Adipocyte (in vitro differentiated cells): ENCODE results near the gene DKC1.
"Not testable (repeated sequence)": the region's sequence is repeated elsewhere in the genome, so short reads cannot be mapped to it uniquely, and the experiment has no call there.

Source experiments
- DNase-seq: peaks from one replicate; pipeline ENCODE4 v3.0.0-alpha.2; 2015; ENCODE audit warnings: low read depth
- H3K27me3 ChIP-seq: replicated peaks from 2 replicates; pipeline ENCODE4 v1.7.0; 2013; ENCODE audit warnings: mild to moderate bottlenecking, low read length, moderate library complexity; ENCODE audit not compliant: control insufficient read depth, insufficient read depth
- H3K36me3 ChIP-seq: 2 replicates; pipeline ENCODE4 v1.7.0; 2013; ENCODE audit warnings: low read length, mild to moderate bottlenecking, moderate library complexity; ENCODE audit not compliant: control insufficient read depth, insufficient read depth, severe bottlenecking
- H3K4me1 ChIP-seq: 2 replicates; pipeline ENCODE4 v1.7.0; 2013; ENCODE audit warnings: mild to moderate bottlenecking, low read length, moderate library complexity; ENCODE audit not compliant: control insufficient read depth, insufficient read depth
- H3K4me3 ChIP-seq: 2 replicates; pipeline ENCODE4 v1.7.0; 2013; ENCODE audit warnings: mild to moderate bottlenecking, low read length, moderate library complexity
- H3K9ac ChIP-seq: 2 replicates; pipeline ENCODE4 v1.7.0; 2013; ENCODE audit warnings: mild to moderate bottlenecking, low read length, moderate library complexity
- H3K9me3 ChIP-seq: 2 replicates; pipeline ENCODE4 v1.7.0; 2013; ENCODE audit warnings: mild to moderate bottlenecking, low read length, moderate library complexity; ENCODE audit not compliant: control insufficient read depth

Gene DKC1

DNA sequence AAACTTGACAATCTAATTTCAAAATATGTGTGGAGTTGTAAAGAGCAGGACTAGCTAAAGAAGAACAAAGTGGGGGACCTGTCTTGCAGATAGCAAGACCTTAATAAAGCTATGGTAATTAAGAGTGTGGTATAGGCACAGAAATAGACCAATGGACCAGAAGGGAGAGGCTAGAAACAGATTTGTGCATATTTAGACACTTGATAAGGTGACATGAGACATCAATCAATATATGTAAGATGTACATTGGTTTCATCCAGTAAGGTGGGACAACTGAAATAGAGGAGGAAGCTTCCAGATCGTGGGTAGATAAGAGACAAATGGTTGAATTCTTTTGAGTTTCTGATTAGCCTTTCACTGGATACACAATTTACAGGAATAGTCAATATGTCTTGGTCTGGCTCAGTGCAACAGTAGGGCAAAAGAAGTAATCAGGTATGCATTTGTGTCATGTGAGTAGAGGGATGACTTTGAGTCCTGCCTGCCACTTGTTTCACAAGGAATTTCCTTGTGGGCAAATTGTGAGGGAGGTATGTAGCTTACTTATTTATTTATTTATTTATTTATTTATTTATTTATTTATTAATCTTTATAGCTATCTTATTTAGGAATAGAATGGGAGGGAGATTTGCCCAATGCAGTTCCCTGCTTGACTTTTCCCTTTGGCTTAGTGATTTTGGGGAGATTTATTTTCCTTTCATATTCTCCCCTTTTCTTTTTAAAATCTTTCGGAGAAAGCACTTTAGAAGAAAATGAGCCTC is 49.9 kb downstream of the DKC1 start:
- Histone ChIP-seq H3K4me3 (no peak overlapping the region), H3K27me3 (no peaks in the 10 kb centered on the region), H3K9me3 (peaks cover under 1% of the 10 kb centered on the region), H3K36me3 (no peaks in the 10 kb centered on the region), H3K4me1 (no peaks in the 10 kb centered on the region), H3K9ac (no peak overlapping the region)
- DNase-seq: no peak

DNA sequence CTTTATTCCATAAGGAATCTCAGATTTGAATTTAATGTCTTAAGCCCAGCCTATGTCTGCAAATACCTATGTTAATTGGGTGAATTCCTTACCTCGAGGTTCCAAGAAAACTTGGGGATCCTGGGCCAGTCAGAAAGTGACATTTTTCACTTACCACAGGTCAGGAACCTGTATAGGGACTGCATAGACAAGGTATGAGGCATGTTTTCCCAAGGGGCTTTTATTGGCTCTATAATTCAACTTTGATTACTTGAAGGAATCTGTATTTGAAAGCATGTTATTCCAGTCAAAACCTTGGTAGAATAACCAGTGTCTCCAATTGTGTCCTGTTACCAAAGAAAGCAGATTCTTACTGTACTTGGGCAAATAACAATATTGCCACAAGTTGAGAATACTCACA is 51.1 kb downstream of the DKC1 start:
- no peak for DNase-seq
- H3K36me3 ChIP-seq: no peaks in the 10 kb centered on the region
- H3K27me3 ChIP-seq: no peaks in the 10 kb centered on the region
- no peaks in the 10 kb centered on the region for H3K4me1 ChIP-seq
- no peak overlapping the region for H3K9ac ChIP-seq
- H3K4me3 ChIP-seq: no peak overlapping the region
- H3K9me3 ChIP-seq: no peaks in the 10 kb centered on the region

DNA sequence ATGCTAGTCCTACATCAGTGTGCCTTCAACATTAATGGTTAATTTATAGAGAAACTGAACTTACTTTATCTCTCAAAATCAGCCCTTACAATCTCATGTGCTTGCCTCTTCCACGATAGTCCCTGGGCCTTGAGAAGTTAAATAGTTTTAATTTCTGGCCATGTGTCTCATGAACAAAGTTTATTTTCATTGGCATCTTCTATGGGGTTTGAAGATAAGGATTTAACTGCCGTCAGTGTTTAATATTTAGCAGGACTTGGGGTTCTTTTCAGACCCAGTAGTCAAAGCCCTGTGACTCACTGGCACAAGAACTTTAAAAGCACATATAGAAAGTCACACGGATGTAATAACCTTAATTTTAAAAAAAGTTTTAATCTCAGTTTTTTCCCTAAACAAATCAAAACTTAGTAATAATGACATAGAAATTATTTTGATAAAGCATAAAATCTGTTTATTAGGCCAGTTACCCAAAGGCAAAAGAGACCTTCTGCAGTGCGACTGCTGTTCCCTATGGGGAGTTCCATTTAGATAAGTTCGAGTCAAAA is 52.7 kb downstream of the DKC1 start:
- no peaks in the 10 kb centered on the region for H3K4me1 ChIP-seq
- no peak overlapping the region for H3K4me3 ChIP-seq
- no peak overlapping the region for H3K9ac ChIP-seq
- DNase-seq: peak; percentile 38
- H3K9me3 ChIP-seq: no peaks in the 10 kb centered on the region
- no peaks in the 10 kb centered on the region for H3K36me3 ChIP-seq
- H3K27me3 ChIP-seq: no peaks in the 10 kb centered on the region

DNA sequence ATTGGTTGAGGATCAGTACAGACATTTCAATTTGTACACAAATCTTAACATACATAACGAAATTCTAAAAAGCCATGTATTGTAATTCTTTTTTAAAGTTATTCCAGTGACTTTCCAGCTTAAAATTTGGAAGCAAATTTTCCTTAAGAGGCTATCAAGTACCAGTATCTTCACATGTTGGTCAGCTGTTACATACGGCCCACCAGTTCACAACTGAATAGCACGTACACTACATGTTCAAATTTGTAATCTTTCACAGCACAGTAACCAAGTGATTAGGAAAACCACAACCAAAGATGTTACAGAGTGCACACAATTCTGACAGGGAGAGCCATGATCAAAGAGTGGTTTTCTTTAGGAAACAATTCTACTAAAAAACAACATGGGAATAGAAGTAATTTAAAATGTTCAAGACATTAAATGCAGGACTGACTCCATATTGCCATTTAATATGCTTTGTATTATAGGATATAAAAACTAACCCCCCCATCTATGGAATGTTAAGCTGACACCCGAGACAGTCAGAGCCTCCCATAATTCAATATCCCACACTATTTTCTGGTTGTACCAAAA is 53.7 kb downstream of the DKC1 start:
- H3K4me3 ChIP-seq, H3K36me3 ChIP-seq, DNase-seq, H3K4me1 ChIP-seq, H3K9me3 ChIP-seq, H3K9ac ChIP-seq, H3K27me3 ChIP-seq: not testable (repeated sequence)

DNA sequence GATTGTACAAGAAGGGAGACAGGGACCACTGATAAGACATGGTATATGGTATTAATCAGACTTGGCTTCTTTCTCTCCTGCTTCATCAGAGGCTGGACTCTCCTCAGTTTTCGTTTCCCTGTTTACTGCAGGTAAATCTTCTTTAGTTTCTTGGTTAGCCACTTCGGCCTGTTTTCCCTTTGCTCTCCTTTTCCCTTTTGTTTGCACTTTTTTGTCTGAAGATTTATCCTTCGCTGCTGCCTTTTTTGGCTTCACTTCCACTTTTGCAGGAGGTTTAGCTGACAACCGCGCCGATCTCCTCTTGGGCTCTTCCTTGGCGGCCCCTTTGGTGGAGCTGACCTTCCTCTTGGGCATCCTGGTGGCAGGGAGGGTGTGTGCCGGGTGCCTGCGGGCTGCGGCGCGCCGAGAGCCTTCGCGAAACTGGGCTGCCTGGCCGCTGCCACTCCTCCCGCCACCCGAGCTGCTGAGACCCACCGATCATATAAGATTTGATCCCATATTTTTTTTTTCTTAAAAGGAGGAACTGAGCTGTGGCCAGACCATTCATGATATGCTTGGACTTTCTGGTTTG is 54.5 kb downstream of the DKC1 start:
- not testable (repeated sequence) for H3K4me1 ChIP-seq, H3K4me3 ChIP-seq, H3K27me3 ChIP-seq, H3K36me3 ChIP-seq, H3K9ac ChIP-seq, DNase-seq, H3K9me3 ChIP-seq

DNA sequence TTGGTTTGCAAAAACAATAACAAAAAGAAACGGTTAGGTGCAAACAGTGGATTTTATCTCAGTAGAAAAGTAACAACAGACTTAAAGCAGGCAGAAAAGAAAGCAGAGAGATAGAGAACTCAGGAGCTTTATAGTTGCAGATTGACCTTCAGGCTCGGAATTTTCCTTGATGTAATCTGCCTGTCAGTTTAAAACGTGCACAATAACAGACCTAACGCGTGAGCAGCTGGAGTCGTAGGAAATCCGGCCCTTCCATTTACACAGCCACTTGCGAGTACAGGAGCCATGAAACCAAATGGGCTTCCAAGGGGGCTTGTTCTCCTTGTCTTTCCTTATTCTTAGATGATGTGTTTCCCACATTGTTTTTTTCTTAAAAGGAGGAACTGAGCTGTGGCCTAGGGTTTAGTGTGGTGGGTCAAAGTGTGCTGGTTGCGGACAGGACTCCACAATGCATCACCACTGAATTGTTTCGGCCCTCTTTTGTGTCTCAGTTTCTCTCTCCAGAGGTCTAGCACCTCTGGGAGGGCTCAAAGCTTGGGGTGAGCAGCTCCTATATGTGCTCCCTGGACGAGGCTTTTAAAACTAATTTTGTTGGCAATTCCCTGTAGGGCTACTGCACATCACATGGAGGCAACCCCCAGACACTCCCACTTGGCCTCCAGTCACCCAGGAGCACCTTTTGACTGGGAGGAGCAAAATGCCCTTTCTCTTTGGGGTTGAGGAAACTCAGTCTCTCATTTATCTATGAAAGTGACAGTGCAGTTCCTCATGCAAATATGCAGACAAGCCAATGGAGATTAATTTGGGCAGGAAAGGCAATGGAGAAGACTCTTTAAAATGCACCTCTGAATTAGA is 56.5 kb downstream of the DKC1 start:
- no peak for DNase-seq
- H3K9ac ChIP-seq: no peak overlapping the region
- H3K36me3 ChIP-seq: no peaks in the 10 kb centered on the region
- no peak overlapping the region for H3K4me3 ChIP-seq
- no peaks in the 10 kb centered on the region for H3K9me3 ChIP-seq
- H3K27me3 ChIP-seq: no peaks in the 10 kb centered on the region
- H3K4me1 ChIP-seq: no peaks in the 10 kb centered on the region

DNA sequence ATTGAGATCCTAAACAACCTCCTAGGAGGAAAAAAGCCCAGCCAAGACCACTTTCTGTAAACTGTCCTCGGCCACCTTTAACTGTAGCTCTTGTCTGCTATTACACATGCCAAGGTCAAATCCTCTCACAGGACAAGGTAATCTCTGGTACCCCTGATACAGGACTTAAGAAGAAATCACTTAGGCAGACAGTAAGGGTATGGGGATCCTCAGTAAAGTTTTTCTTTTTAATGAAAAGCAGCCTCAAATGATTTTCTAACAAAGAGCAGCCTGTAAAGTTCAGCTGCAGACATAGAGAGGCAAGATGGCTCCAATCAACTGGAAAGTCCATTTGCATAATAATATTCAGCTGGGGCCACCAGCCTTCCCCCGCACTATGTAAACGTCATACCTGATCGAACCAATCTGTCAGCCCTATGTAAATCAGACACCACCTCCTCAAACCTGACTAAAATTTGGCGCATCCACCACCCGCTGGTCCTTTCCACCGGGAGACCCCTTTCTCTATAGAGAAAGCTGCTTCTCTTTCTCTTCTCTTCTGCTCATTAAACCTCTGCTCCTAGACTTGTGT is 57.2 kb downstream of the DKC1 start:
- Histone ChIP-seq H3K27me3 (no peaks in the 10 kb centered on the region), H3K4me1 (no peaks in the 10 kb centered on the region)

DNA sequence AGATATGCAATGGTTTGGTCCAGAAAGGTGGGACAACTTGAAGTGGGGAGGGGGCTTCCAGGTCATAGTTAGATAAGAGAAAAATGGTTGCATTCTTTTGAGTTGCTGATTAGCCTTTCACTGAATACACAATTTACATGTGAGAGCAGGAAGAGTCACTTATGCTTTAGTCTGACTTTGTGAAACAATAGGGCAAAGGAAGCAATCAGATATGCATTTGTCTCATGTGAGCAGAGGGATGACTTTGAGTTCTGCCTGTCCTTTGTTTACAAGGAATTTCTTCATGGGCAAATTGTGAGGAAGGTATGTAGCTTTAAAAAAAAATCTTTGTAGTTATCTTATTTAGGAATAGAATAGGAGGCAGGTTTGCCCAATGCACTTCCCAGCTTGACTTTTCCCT is 58.9 kb downstream of the DKC1 start:
- no peaks in the 10 kb centered on the region for H3K36me3 ChIP-seq
- no peak for DNase-seq
- no peaks in the 10 kb centered on the region for H3K27me3 ChIP-seq
- H3K9ac ChIP-seq: no peak overlapping the region
- no peaks in the 10 kb centered on the region for H3K4me1 ChIP-seq
- no peak overlapping the region for H3K4me3 ChIP-seq
- no peaks in the 10 kb centered on the region for H3K9me3 ChIP-seq

More for the DNA sequence above, 57.2 kb downstream of the DKC1 start:
- Histone ChIP-seq H3K36me3 (no peaks in the 10 kb centered on the region), H3K9ac (no peak overlapping the region), H3K4me3 (no peak overlapping the region), H3K9me3 (no peaks in the 10 kb centered on the region)
- no peak for DNase-seq

DNA sequence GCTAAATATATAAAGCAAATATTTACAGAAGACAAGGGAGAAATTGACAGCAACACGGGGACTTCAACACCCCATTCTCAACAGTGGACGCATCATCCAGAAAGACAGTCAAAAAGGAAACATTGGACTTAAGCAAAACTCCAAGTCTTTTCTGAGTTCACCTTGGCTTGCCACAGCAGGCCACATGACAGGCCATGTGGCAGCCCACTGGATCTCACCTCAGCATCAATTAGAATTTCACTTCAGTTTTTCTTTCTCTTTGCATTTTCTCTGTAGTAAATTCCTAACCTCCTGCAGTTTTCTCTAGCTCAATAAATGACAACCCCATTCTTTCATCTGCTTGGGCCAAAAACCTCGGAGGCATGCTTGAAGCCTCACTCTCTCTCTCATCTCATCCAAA is 59.4 kb downstream of the DKC1 start:
- no peaks in the 10 kb centered on the region for H3K9me3 ChIP-seq
- H3K9ac ChIP-seq: no peak overlapping the region
- no peak for DNase-seq
- H3K4me1 ChIP-seq: no peaks in the 10 kb centered on the region
- H3K36me3 ChIP-seq: no peaks in the 10 kb centered on the region
- H3K27me3 ChIP-seq: no peaks in the 10 kb centered on the region
- H3K4me3 ChIP-seq: no peak overlapping the region

DNA sequence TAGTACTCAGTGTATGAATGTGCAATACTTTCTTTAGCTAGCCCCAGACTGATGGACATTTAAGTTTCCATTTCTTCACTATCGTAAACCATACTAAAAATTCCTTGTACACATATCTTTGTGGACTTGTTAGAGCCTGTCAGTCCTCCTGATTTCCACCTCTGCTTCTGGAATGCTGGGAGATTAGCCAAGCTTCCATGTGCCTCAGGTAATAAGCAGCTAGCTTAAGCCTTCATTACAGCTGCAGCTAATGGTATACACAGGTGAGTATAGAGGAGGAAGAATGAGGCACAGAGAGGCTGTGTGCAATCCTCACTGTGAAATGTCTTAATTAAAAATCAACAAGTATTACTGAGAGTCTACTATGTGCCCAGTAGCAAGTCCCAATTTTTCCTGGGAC is 62.0 kb downstream of the DKC1 start:
- no peak for DNase-seq
- Histone ChIP-seq H3K27me3 (no peaks in the 10 kb centered on the region), H3K36me3 (no peaks in the 10 kb centered on the region), H3K9ac (no peak overlapping the region), H3K4me1 (no peaks in the 10 kb centered on the region), H3K4me3 (no peak overlapping the region), H3K9me3 (no peaks in the 10 kb centered on the region)

DNA sequence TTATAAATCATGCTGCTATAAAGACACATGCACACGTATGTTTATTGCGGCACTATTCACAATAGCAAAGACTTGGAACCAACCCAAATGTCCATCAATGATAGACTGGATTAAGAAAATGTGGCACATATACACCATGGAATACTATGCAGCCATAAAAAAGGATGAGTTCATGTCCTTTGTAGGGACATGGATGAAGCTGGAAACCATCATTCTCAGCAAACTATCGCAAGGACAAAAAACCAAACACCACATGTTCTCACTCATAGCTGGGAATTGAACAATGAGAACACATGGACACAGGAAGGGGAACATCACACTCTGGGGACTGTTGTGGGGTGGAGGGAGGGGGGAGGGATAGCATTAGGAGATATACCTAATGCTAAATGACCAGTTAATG is 62.9 kb downstream of the DKC1 start:
- not testable (repeated sequence) for H3K36me3 ChIP-seq, H3K9ac ChIP-seq, H3K4me1 ChIP-seq, H3K4me3 ChIP-seq, DNase-seq, H3K27me3 ChIP-seq, H3K9me3 ChIP-seq
